NCI-H2171 treated with DMSO at 0.1 percent for 48 hours (cell line): ENCODE data around the gene TXNRD3.
"Not testable (repeated sequence)": the region's sequence is repeated elsewhere in the genome, so short reads cannot be mapped to it uniquely, and the experiment has no call there.

Source experiments
- DNase-seq: peaks from one replicate; lab custom pipeline; 2025; lab: John Stamatoyannopoulos, UW

The TXNRD3 gene

GRCh38 chr3:126646674-126647073, 8.2 kb downstream of the TXNRD3 start:
- no peak for DNase-seq

- no peak for DNase-seq
These were observed 10.3 kb downstream of the TXNRD3 start for GRCh38 chr3:126644615-126645014.

GRCh38 chr3:126638790-126639189, 16.1 kb downstream of the TXNRD3 start:
- no peak for DNase-seq

GRCh38 chr3:126636436-126636835, 18.5 kb downstream of the TXNRD3 start:
- no peak for DNase-seq

- no peak for DNase-seq
These were observed 20.1 kb downstream of the TXNRD3 start for GRCh38 chr3:126634803-126635202.

GRCh38 chr3:126630020-126630419, 24.9 kb downstream of the TXNRD3 start:
- no peak for DNase-seq

GRCh38 chr3:126625735-126626134, 29.2 kb downstream of the TXNRD3 start:
- not testable (repeated sequence) for DNase-seq

GRCh38 chr3:126622694-126623093, 32.2 kb downstream of the TXNRD3 start:
- no peak for DNase-seq

- no peak for DNase-seq
These were observed 33.1 kb downstream of the TXNRD3 start for GRCh38 chr3:126621627-126622345.

- peak; percentile 13 for DNase-seq
These were observed 33.8 kb downstream of the TXNRD3 start for GRCh38 chr3:126621171-126621570.

GRCh38 chr3:126620738-126621137, 34.2 kb downstream of the TXNRD3 start:
- no peak for DNase-seq

- no peak for DNase-seq
These were observed 36.2 kb downstream of the TXNRD3 start for GRCh38 chr3:126618760-126619159.

- no peak for DNase-seq
These were observed 36.9 kb downstream of the TXNRD3 start for GRCh38 chr3:126618021-126618420.

GRCh38 chr3:126617571-126617970, 37.4 kb downstream of the TXNRD3 start:
- no peak for DNase-seq

- DNase-seq = no peak
These were observed 38.0 kb downstream of the TXNRD3 start for GRCh38 chr3:126616931-126617330.

- no peak for DNase-seq
These were observed 41.3 kb downstream of the TXNRD3 start for GRCh38 chr3:126613479-126614188.

- DNase-seq = no peak
These were observed 42.3 kb downstream of the TXNRD3 start for GRCh38 chr3:126612479-126613205.

GRCh38 chr3:126609909-126610308, 45.0 kb downstream of the TXNRD3 start:
- DNase-seq = no peak

GRCh38 chr3:126607214-126607908, 47.6 kb downstream of the TXNRD3 start:
- DNase-seq = no peak

- no peak for DNase-seq
These were observed 48.9 kb downstream of the TXNRD3 start for GRCh38 chr3:126606001-126606400.

- DNase-seq = no peak
These were observed 50.2 kb downstream of the TXNRD3 start for GRCh38 chr3:126604691-126605090.

GRCh38 chr3:126599101-126599500, 55.8 kb downstream of the TXNRD3 start:
- DNase-seq = no peak
